ENCODE measurements around the gene RBBP9.

The RBBP9 gene

GRCh38 chr20:18440403-18440802, 56.6 kb downstream of the RBBP9 start:
- no peaks in the 10 kb centered on the region for H4K20me1 ChIP-seq (ENCODE audit: insufficient read depth, low read length)
- no peak overlapping the region for H3K4me3 ChIP-seq (ENCODE audit: low read depth in 1 of 2, low read length in 2 of 2)
- no peaks in the 10 kb centered on the region for H3K79me2 ChIP-seq (ENCODE audit: insufficient read depth, low read length)
- no peak overlapping the region for H3K27ac ChIP-seq (ENCODE audit: low read length)
- H3K4me2 ChIP-seq (ENCODE audit: insufficient read depth, low read length): no peak overlapping the region
- TF ChIP-seq EZH2 (IDR thresholded peaks at IDR 0.05; ENCODE audit: borderline replicate concordance, low read depth, low read length, severe bottlenecking): no peak
- no peak for TF ChIP-seq CTCF (IDR thresholded peaks at IDR 0.05; ENCODE audit: borderline replicate concordance, extremely low read depth, low read length, poor library complexity, severe bottlenecking)
- DNase-seq (no peak), ATAC-seq (ENCODE audit: insufficient read depth, low read depth) (no peak)
- no peaks in the 10 kb centered on the region for H3K36me3 ChIP-seq (ENCODE audit: insufficient read depth, low read length)
- H3K27me3 ChIP-seq (ENCODE audit: insufficient read depth, low read length, poor library complexity): no peaks in the 10 kb centered on the region
- no peaks in the 10 kb centered on the region for H3K9me3 ChIP-seq (ENCODE audit: insufficient read depth, low read length, severe bottlenecking)
- H2AFZ ChIP-seq (ENCODE audit: low read depth, low read length): no peak overlapping the region
- H3K9ac ChIP-seq (ENCODE audit: low read depth, low read length): no peak overlapping the region
- H3K4me1 ChIP-seq (ENCODE audit: insufficient read depth, low read length): no peaks in the 10 kb centered on the region

- H3K9me3 ChIP-seq (ENCODE audit: insufficient read depth, low read length, severe bottlenecking): no peaks in the 10 kb centered on the region
- H2AFZ ChIP-seq (ENCODE audit: low read depth, low read length): no peak overlapping the region
- H3K4me1 ChIP-seq (ENCODE audit: insufficient read depth, low read length): no peaks in the 10 kb centered on the region
- TF ChIP-seq CTCF (IDR thresholded peaks at IDR 0.05; ENCODE audit: borderline replicate concordance, extremely low read depth, low read length, poor library complexity, severe bottlenecking) (no peak), EZH2 (IDR thresholded peaks at IDR 0.05; ENCODE audit: borderline replicate concordance, low read depth, low read length, severe bottlenecking) (no peak)
- no peak overlapping the region for H3K27ac ChIP-seq (ENCODE audit: low read length)
- H3K4me3 ChIP-seq (ENCODE audit: low read depth in 1 of 2, low read length in 2 of 2): no peak overlapping the region
- H3K4me2 ChIP-seq (ENCODE audit: insufficient read depth, low read length): no peak overlapping the region
- no peak for ATAC-seq (ENCODE audit: insufficient read depth, low read depth)
- DNase-seq: no peak
- H4K20me1 ChIP-seq (ENCODE audit: insufficient read depth, low read length): no peaks in the 10 kb centered on the region
- no peaks in the 10 kb centered on the region for H3K79me2 ChIP-seq (ENCODE audit: insufficient read depth, low read length)
- no peaks in the 10 kb centered on the region for H3K36me3 ChIP-seq (ENCODE audit: insufficient read depth, low read length)
- H3K27me3 ChIP-seq (ENCODE audit: insufficient read depth, low read length, poor library complexity): no peaks in the 10 kb centered on the region
- no peak overlapping the region for H3K9ac ChIP-seq (ENCODE audit: low read depth, low read length)
These were observed 60.2 kb downstream of the RBBP9 start for GRCh38 chr20:18436847-18437246.
